K562 (cell line): ENCODE measurements around the gene CPVL. TPM values are rescaled to one million over a fixed set of nuclear protein-coding genes. Genes with fewer than 3 reads are reported as not detected.

Experiments used
- ATAC-seq: fragments of 200-7000 bp; cut with Tn5 transposase; 3 replicates; pipeline ENCODE4 v1.9.1; 2020; ENCODE audit warnings: moderate library complexity
- BruUV-seq: library from RNA; stranded (reverse); fragments of 400-500 nt; replicated peaks from 2 replicates; lab custom pipeline; 2021; lab: Mats Ljungman, UMichigan
- CTCF ChIA-PET: fragments of 300-600 bp; formaldehyde crosslinking; extraction: SDS; loops from one replicate; lab custom pipeline; 2021; ENCODE audit warnings: low intra/inter-chr PET ratio; lab: Yijun Ruan, JAX
- POLR2A ChIA-PET: fragments of 300-600, 350-650 bp; sonication (Branson Sonifier 250); formaldehyde crosslinking; extraction: SDS; loops from one replicate; lab custom pipeline; 2021; ENCODE audit warnings: antibody characterized with exemption, inconsistent platforms; lab: Yijun Ruan, JAX
- DNase-seq, 4 experiments: peaks; one replicate each; pipeline versions ENCODE4 v3.0.0 to v3.0.0-alpha.2; 2011 to 2018; ENCODE audit warnings: low spot score in 3 of 4, mixed read lengths in 3 of 4; ENCODE audit errors: extremely low read depth in 1 of 4
- FAIRE-seq: peaks from 2 replicates; lab custom pipeline; 2011; peaks lifted over from hg19 to GRCh38; lab: Jason Lieb, UNC
- H2AFZ ChIP-seq: 2 replicates; pipeline ENCODE4 v1.6.0; 2011; ENCODE audit warnings: low read depth, low read length, control low read depth, inconsistent platforms
- H3K27ac ChIP-seq: fragments of 200-600 bp; 3 replicates; pipeline ENCODE4 v1.8.0; 2011; ENCODE audit warnings: low read depth, mild to moderate bottlenecking, control low read depth, inconsistent platforms, low read length, moderate library complexity, mixed read lengths; ENCODE audit errors: extremely low read depth
- H3K27me3 ChIP-seq, 2 experiments: fragments of 300-600 bp in 1 of 2; 2 replicates in 1 of 2; 3 replicates in 1 of 2; pipeline versions ENCODE4 v1.6.0 to v1.8.0; 2011; ENCODE audit warnings: inconsistent platforms in 2 of 2, low read length in 2 of 2, mild to moderate bottlenecking in 1 of 2, mixed read lengths in 1 of 2, moderate library complexity in 1 of 2; ENCODE audit not compliant: control insufficient read depth in 2 of 2, insufficient read depth in 2 of 2
- H3K36me3 ChIP-seq: fragments of 300-600 bp; 3 replicates; pipeline ENCODE4 v1.8.0; 2011; ENCODE audit warnings: mild to moderate bottlenecking, low read length, inconsistent platforms; ENCODE audit not compliant: control insufficient read depth, insufficient read depth
- H3K4me1 ChIP-seq, 2 experiments: fragments of 200-600 bp in 1 of 2; replicated peaks in 1 of 2; 2 replicates in 1 of 2; 3 replicates in 1 of 2; pipeline versions ENCODE4 v1.5.1 to v1.8.0; 2011; ENCODE audit warnings: inconsistent platforms in 2 of 2, low read length in 2 of 2, mild to moderate bottlenecking in 1 of 2, mixed read lengths in 1 of 2, moderate library complexity in 1 of 2; ENCODE audit not compliant: control insufficient read depth in 2 of 2, insufficient read depth in 2 of 2
- H3K4me2 ChIP-seq: 2 replicates; pipeline ENCODE4 v1.6.1; 2011; ENCODE audit warnings: low read length, control low read depth, inconsistent platforms, mixed read lengths; ENCODE audit not compliant: insufficient read depth
- H3K4me3 ChIP-seq: fragments of 200-600 bp; sonication (generic), shearing (Covaris generic); 2 replicates; pipeline ENCODE4 v1.5.1; 2016; ENCODE audit warnings: control low read depth, inconsistent platforms
- H3K79me2 ChIP-seq: fragments of 200-600 bp; 3 replicates; pipeline ENCODE4 v1.8.0; 2011; ENCODE audit warnings: low read length, inconsistent platforms; ENCODE audit not compliant: control insufficient read depth, insufficient read depth
- H3K9ac ChIP-seq, 2 experiments: 2 replicates each; pipeline versions ENCODE4 v1.6.0 to v1.6.1; 2011; ENCODE audit warnings: low read depth in 2 of 2, low read length in 2 of 2, control low read depth in 1 of 2, inconsistent platforms in 1 of 2, mild to moderate bottlenecking in 1 of 2, mixed read lengths in 1 of 2; ENCODE audit not compliant: insufficient read depth in 1 of 2
- H3K9me1 ChIP-seq: one replicate; pipeline ENCODE4 v1.6.0; 2011; ENCODE audit warnings: inconsistent platforms, mild to moderate bottlenecking, low read length, moderate library complexity; ENCODE audit not compliant: control insufficient read depth, insufficient read depth
- H3K9me3 ChIP-seq: replicated peaks from 2 replicates; pipeline ENCODE4 v1.5.1; 2011; ENCODE audit warnings: low read depth, low read length, inconsistent platforms; ENCODE audit not compliant: control insufficient read depth, insufficient read depth
- H4K20me1 ChIP-seq: replicated peaks from 2 replicates; pipeline ENCODE4 v1.6.1; 2011; ENCODE audit warnings: low read length, inconsistent platforms, mixed read lengths; ENCODE audit not compliant: control insufficient read depth, insufficient read depth
- JUNB ChIP-seq: fragments of 450-650 bp; formaldehyde crosslinking; conservative IDR thresholded peaks from 2 replicates; pipeline ENCODE4 v1.4.0; 2020; ENCODE audit warnings: mild to moderate bottlenecking
- MAZ ChIP-seq, 2 experiments: fragments of 450-650 bp in 1 of 2; sonication (generic) in 1 of 2; formaldehyde crosslinking; IDR thresholded peaks in 1 of 2; conservative IDR thresholded peaks in 1 of 2; 2 replicates each; pipeline versions ENCODE4 v1.4.0 to v1.5.0; 2020; ENCODE audit warnings: mild to moderate bottlenecking in 1 of 2, missing genetic modification reagents in 1 of 2
- MTF1 ChIP-seq: fragments of 250-450 bp; sonication (Bioruptor Pico); IDR thresholded peaks from 2 replicates; pipeline ENCODE4 v1.9.0; 2021; ENCODE audit warnings: moderate library complexity, mild to moderate bottlenecking, inconsistent platforms, borderline replicate concordance
- PHTF2 ChIP-seq: fragments of 250-450 bp; sonication (Bioruptor Pico); IDR thresholded peaks from 2 replicates; pipeline ENCODE4 v1.5.0; 2021; ENCODE audit warnings: mild to moderate bottlenecking
- POU5F1 ChIP-seq: fragments of 150-350 bp; IDR thresholded peaks from 2 replicates; pipeline ENCODE4 v1.6.1; 2014; ENCODE audit warnings: borderline replicate concordance, low read length, low read depth, mild to moderate bottlenecking; ENCODE audit not compliant: partially characterized antibody
- RBBP5 ChIP-seq: fragments of 200-600 bp; sonication (generic); IDR thresholded peaks from 2 replicates; pipeline ENCODE4 v1.6.1; 2012; ENCODE audit warnings: borderline replicate concordance, mild to moderate bottlenecking, low read length, control low read depth, inconsistent platforms; ENCODE audit not compliant: insufficient read depth, poor library complexity, severe bottlenecking
- SAFB2 ChIP-seq: fragments of 200-400 bp; formaldehyde crosslinking; IDR thresholded peaks from 2 replicates; pipeline ENCODE4 v1.6.1; 2018; ENCODE audit warnings: borderline replicate concordance, low read length, low read depth, moderate library complexity; ENCODE audit not compliant: severe bottlenecking
- SMAD3 ChIP-seq: fragments of 450-650 bp; formaldehyde crosslinking; conservative IDR thresholded peaks from 2 replicates; pipeline ENCODE4 v1.4.0; 2020; ENCODE audit warnings: mild to moderate bottlenecking
- SP1 ChIP-seq: sonication (generic); formaldehyde crosslinking; IDR thresholded peaks from 2 replicates; pipeline ENCODE4 v1.8.1; 2022; ENCODE audit warnings: mild to moderate bottlenecking, missing genetic modification reagents
- TCFL5 ChIP-seq: fragments of 250-450 bp; sonication (Bioruptor Pico); conservative IDR thresholded peaks from 2 replicates; pipeline ENCODE4 v1.6.1; 2021; ENCODE audit warnings: mild to moderate bottlenecking, moderate library complexity, matching md5 sums
- ZBTB1 ChIP-seq: sonication (generic); formaldehyde crosslinking; IDR thresholded peaks from 2 replicates; pipeline ENCODE4 v1.8.1; 2023; ENCODE audit warnings: missing genetic modification reagents, low read depth, mild to moderate bottlenecking, borderline replicate concordance
- ZBTB17 ChIP-seq: fragments of 450-650 bp; formaldehyde crosslinking; IDR thresholded peaks from 2 replicates; pipeline ENCODE4 v1.4.0; 2020; ENCODE audit warnings: mild to moderate bottlenecking
- ZNF444 ChIP-seq: fragments of 250-450 bp; sonication (Bioruptor Pico); IDR thresholded peaks from 2 replicates; pipeline ENCODE4 v1.4.0; 2020; ENCODE audit warnings: mild to moderate bottlenecking, moderate library complexity
- ZNF77 ChIP-seq: fragments of 250-450 bp; sonication (Bioruptor Pico); IDR thresholded peaks from 2 replicates; pipeline ENCODE4 v1.5.0; 2020
- WGBS: fragments of 100-300 bp; shearing (Covaris generic); methylation state at CpG from one replicate; pipeline ENCODE4 v1.1.6; 2016; ENCODE audit warnings: low coverage, mixed read lengths; ENCODE audit not compliant: insufficient coverage; ENCODE audit errors: missing lambda C conversion rate; 5-methylcytosine and 5-hydroxymethylcytosine counted together
- in situ Hi-C: fragments of 300-500 bp; cut with MboI; formaldehyde crosslinking; loops from 4 replicates; pipeline ENCODE4 v1.15.0; 2018; ENCODE audit warnings: inconsistent platforms, mixed read lengths
- intact Hi-C: fragments of 100-400 bp; cut with micrococcal nuclease; formaldehyde crosslinking; loops from 2 replicates; pipeline ENCODE4 v1.14.2; 2022
- polyA plus RNA-seq, 8 experiments: library from polyadenylated mRNA; depleted of rRNA in 4 of 8; stranded (reverse) in 5 of 8; unstranded in 3 of 8; fragments of >200 nt; fragmentation: Nextera tagmentation in 2 of 8; fragmentation: Illumina TruSeq in 1 of 8; extraction: Ambion mirVana in 2 of 8; extraction: Trizol in 1 of 8; gene quantifications; 2 replicates each; pipeline versions ENCODE4 v1.2.1 to v1.2.3, GENCODE V29; 2011 to 2014; ENCODE audit warnings: inconsistent platforms in 1 of 8, missing spikeins in 1 of 8
- total RNA-seq, 7 experiments: library from RNA; depleted of rRNA in 6 of 7; stranded (reverse); fragments of >200 nt in 6 of 7; fragmentation: Illumina TruSeq in 2 of 7; extraction: Trizol in 2 of 7; gene quantifications; 2 replicates each; pipeline versions ENCODE4 v1.2.1 to v1.2.3, GENCODE V29; 2011 to 2021; ENCODE audit warnings: low replicate concordance in 1 of 7
- TF ChIP-seq, protein P1 (sequence below): fragments of 250-450 bp; sonication (Bioruptor Pico); IDR thresholded peaks from 2 replicates; pipeline ENCODE4 v1.4.0; 2020; ENCODE audit warnings: mild to moderate bottlenecking, moderate library complexity, borderline replicate concordance

The CPVL gene
- total and polyA plus RNA-seq, 9 of the 15 experiments (the other 6 are each of a cell fraction or from before 2014, with no cell fraction given) = 0.89 to 2.4 (median 1.5) TPM

DNA sequence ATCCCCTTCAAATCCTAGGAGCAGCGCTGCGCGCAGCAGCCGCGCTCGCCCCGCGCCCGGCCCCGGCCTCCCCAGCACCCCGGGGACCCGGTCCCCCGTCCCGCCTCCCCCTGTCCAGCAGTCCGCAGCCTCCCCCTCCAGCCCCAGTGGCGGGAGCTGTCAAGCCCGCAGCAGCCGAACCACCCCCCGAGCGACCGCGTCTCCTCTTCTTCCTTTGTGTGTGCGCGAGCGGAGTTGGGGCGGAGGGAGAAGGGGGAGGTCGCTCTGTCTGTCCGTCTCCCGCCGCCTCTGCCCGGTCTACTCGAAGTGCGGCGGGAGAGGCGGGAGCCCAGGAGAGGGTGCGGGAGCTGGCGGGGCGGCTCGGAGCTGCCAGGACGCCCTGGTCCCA is 47.9 kb upstream of the CPVL start:
- ATAC-seq (no peak), FAIRE-seq (no peak), DNase-seq (no peak)
- 7% methylated on average over 3 of the region's 40 CpGs for WGBS
- Histone ChIP-seq H2AFZ (no peak overlapping the region), H3K9ac (no peak overlapping the region), H3K79me2 (no peaks in the 10 kb centered on the region), H3K27me3 (peaks cover 14 to 22% of the 10 kb centered on the region in 2 experiments; a peak in 3 of 5 replicates), H3K9me3 (no peaks in the 10 kb centered on the region), H3K4me3 (no peak overlapping the region), H3K9me1 (no peaks in the 10 kb centered on the region), H4K20me1 (peaks cover 4% of the 10 kb centered on the region; the same call in 1 of the 2 replicates), H3K36me3 (no peaks in the 10 kb centered on the region), H3K27ac (no peak overlapping the region), H3K4me2 (no peak overlapping the region), H3K4me1 (peaks cover 0 to 11% of the 10 kb centered on the region in 2 experiments; a peak in 2 of 5 replicates)
- TF ChIP-seq SMAD3 (CRISPR knock-in tag) = no peak
- TF ChIP-seq MTF1 = no peak
- TF ChIP-seq, protein P1, sequence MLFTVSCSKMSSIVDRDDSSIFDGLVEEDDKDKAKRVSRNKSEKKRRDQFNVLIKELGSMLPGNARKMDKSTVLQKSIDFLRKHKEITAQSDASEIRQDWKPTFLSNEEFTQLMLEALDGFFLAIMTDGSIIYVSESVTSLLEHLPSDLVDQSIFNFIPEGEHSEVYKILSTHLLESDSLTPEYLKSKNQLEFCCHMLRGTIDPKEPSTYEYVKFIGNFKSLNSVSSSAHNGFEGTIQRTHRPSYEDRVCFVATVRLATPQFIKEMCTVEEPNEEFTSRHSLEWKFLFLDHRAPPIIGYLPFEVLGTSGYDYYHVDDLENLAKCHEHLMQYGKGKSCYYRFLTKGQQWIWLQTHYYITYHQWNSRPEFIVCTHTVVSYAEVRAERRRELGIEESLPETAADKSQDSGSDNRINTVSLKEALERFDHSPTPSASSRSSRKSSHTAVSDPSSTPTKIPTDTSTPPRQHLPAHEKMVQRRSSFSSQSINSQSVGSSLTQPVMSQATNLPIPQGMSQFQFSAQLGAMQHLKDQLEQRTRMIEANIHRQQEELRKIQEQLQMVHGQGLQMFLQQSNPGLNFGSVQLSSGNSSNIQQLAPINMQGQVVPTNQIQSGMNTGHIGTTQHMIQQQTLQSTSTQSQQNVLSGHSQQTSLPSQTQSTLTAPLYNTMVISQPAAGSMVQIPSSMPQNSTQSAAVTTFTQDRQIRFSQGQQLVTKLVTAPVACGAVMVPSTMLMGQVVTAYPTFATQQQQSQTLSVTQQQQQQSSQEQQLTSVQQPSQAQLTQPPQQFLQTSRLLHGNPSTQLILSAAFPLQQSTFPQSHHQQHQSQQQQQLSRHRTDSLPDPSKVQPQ (CRISPR knock-in tag) = no peak
- no peak for TF ChIP-seq ZNF444 (CRISPR knock-in tag)
- TF ChIP-seq RBBP5 = no peak
- TF ChIP-seq POU5F1 = no peak
- TF ChIP-seq SP1 = no peak
- no peak for TF ChIP-seq TCFL5 (CRISPR knock-in tag)
- TF ChIP-seq ZNF77 (CRISPR knock-in tag) = no peak
- TF ChIP-seq PHTF2 = no peak
- no peak for TF ChIP-seq JUNB (CRISPR knock-in tag)
- no peak for TF ChIP-seq ZBTB1 (CRISPR knock-in tag)
- no peak for TF ChIP-seq MAZ (CRISPR knock-in tag; conservative IDR thresholded peaks at IDR 0.05 in 1 of 2, IDR thresholded peaks at IDR 0.05 in 1 of 2)
- no peak for TF ChIP-seq ZBTB17 (CRISPR knock-in tag)
- TF ChIP-seq SAFB2 = no peak
- in situ Hi-C loops (no loop called here), intact Hi-C loops (no loop called here)
- POLR2A ChIA-PET = no interaction called here
- CTCF ChIA-PET = no interaction called here
- BruUV-seq = no TSS peak
